Measurements from ENCODE around the gene OPHN1. TPM values are rescaled to one million over a fixed set of nuclear protein-coding genes. Genes with fewer than 3 reads are reported as not detected.

OPHN1 gene
- total RNA-seq, 1 experiment from 2014 or later = 4.6 TPM

DNA sequence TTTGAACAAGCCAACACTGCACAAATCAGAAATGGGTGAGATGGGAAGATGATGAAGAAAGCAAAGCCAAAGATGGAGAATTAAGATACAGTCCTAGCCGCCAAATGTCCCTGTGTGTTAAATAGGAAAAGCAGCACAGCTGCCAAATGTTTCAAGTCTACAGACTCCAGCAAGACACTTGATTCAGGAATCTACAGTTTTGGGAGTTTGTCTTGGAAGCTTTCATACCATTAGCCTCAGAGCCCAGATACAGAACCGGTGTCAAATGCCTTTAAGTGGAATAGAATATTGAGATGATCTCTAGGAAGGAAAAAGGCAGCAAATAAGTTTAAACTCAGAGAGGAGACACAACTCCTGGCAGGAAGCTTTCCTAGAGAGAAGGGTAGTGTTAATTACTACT lies 30.3 kb downstream of the OPHN1 start:
- Mint-ChIP-seq H3K4me3 (ENCODE audit: unreplicated experiment) (no peak overlapping the region), H3K9me3 (ENCODE audit: unreplicated experiment) (no peaks in the 10 kb centered on the region), H3K27ac (ENCODE audit: unreplicated experiment) (no peak overlapping the region), H3K4me1 (ENCODE audit: low read depth, unreplicated experiment) (peaks cover 11% of the 10 kb centered on the region), H3K36me3 (ENCODE audit: insufficient read depth, unreplicated experiment) (no peaks in the 10 kb centered on the region), H3K27me3 (ENCODE audit: insufficient read depth, unreplicated experiment) (no peaks in the 10 kb centered on the region)
- no peaks in the 10 kb centered on the region for H3K36me3 ChIP-seq (ENCODE audit: control insufficient read depth, insufficient read depth, low read length)
- no peak overlapping the region for H3K4me3 ChIP-seq (ENCODE audit: low read depth, low read length)
- intact Hi-C loops (cut with micrococcal nuclease; ENCODE audit: unreplicated experiment) = no loop called here
- TF ChIP-seq, protein P1, sequence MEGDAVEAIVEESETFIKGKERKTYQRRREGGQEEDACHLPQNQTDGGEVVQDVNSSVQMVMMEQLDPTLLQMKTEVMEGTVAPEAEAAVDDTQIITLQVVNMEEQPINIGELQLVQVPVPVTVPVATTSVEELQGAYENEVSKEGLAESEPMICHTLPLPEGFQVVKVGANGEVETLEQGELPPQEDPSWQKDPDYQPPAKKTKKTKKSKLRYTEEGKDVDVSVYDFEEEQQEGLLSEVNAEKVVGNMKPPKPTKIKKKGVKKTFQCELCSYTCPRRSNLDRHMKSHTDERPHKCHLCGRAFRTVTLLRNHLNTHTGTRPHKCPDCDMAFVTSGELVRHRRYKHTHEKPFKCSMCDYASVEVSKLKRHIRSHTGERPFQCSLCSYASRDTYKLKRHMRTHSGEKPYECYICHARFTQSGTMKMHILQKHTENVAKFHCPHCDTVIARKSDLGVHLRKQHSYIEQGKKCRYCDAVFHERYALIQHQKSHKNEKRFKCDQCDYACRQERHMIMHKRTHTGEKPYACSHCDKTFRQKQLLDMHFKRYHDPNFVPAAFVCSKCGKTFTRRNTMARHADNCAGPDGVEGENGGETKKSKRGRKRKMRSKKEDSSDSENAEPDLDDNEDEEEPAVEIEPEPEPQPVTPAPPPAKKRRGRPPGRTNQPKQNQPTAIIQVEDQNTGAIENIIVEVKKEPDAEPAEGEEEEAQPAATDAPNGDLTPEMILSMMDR (IDR thresholded peaks at IDR 0.05; ENCODE audit: insufficient read depth in 1 of 2, low read depth in 1 of 2, low read length in 1 of 2, severe bottlenecking in 1 of 2, unreplicated experiment in 1 of 2) = no peak
- no peaks in the 10 kb centered on the region for H3K27me3 ChIP-seq (replicated peaks; ENCODE audit: control insufficient read depth, insufficient read depth, low read length)
- CTCF ChIA-PET = no interaction called here
- BruUV-seq (replicated peaks) = no TSS peak
- DNase-seq = no peak
- H3K9me3 ChIP-seq = no peaks in the 10 kb centered on the region
- 0 out of 2 replicates have a peak, but pooled peaks cover 11% of the 10 kb centered on the region for H3K4me1 ChIP-seq
- POLR2A ChIA-PET = no interaction called here

DNA sequence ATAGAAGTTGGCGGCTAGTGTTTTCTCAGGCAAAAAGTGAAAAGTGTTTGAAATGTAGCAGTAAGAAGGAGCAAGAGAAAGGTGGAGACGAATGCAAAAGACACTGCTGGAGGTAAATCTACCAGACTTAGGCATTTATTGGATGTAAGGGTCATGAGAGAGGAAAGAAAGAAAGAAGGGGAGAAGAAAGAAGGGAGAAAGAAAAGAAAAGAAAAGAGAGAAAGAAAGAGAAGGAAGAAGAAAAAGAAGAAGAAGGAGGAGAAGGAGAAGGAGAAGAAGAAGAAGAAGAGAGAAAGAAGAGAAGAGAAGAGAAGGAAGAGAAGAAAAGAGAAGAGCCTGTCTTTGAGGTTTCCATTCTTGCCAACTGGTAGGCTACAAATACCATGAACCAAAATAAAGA lies 31.2 kb downstream of the OPHN1 start:
- H3K4me3 Mint-ChIP-seq (ENCODE audit: unreplicated experiment) = no peak overlapping the region
- no peak overlapping the region for H3K27ac Mint-ChIP-seq (ENCODE audit: unreplicated experiment)
- Histone ChIP-seq H3K36me3 (ENCODE audit: control insufficient read depth, insufficient read depth, low read length) (no peaks in the 10 kb centered on the region), H3K27me3 (replicated peaks; ENCODE audit: control insufficient read depth, insufficient read depth, low read length) (no peaks in the 10 kb centered on the region), H3K9me3 (no peaks in the 10 kb centered on the region), H3K4me3 (ENCODE audit: low read depth, low read length) (no peak overlapping the region), H3K4me1 (0 out of 2 replicates have a peak, but pooled peaks cover 11% of the 10 kb centered on the region)
- POLR2A ChIA-PET = no interaction called here
- CTCF ChIA-PET = no interaction called here
- no TSS peak for BruUV-seq (replicated peaks)
- DNase-seq = no peak
- H3K4me1 Mint-ChIP-seq (ENCODE audit: low read depth, unreplicated experiment) = peaks cover 11% of the 10 kb centered on the region
- TF ChIP-seq, protein P1 (IDR thresholded peaks at IDR 0.05; ENCODE audit: insufficient read depth in 1 of 2, low read depth in 1 of 2, low read length in 1 of 2, severe bottlenecking in 1 of 2, unreplicated experiment in 1 of 2) = no peak
- no peaks in the 10 kb centered on the region for H3K36me3 Mint-ChIP-seq (ENCODE audit: insufficient read depth, unreplicated experiment)
- intact Hi-C loops (cut with micrococcal nuclease; ENCODE audit: unreplicated experiment) = no loop called here
- no peaks in the 10 kb centered on the region for H3K27me3 Mint-ChIP-seq (ENCODE audit: insufficient read depth, unreplicated experiment)
- no peaks in the 10 kb centered on the region for H3K9me3 Mint-ChIP-seq (ENCODE audit: unreplicated experiment)

DNA sequence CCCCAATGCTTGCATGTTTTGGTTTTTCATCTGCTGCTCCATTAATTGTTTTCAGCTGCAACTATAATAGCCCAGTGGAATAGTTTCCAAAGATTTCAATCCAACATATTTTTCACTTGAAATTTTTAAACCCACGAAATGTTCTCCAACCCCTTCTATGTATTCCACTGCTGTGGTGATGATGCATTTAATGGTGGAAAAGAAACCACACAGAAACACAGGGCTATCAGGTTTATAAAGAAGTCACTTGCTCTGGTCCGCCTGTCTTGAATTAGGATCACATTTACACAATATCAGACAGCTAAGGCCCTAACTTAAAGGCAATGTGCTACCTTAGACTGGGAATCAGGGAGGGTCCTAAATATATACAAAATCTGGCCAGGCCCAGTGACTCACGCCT lies 35.0 kb downstream of the OPHN1 start:
- intact Hi-C loops (cut with micrococcal nuclease; ENCODE audit: unreplicated experiment) = no loop called here
- Histone ChIP-seq H3K27me3 (replicated peaks; ENCODE audit: control insufficient read depth, insufficient read depth, low read length) (no peaks in the 10 kb centered on the region), H3K4me3 (ENCODE audit: low read depth, low read length) (no peak overlapping the region), H3K36me3 (ENCODE audit: control insufficient read depth, insufficient read depth, low read length) (no peaks in the 10 kb centered on the region), H3K9me3 (no peaks in the 10 kb centered on the region), H3K4me1 (0 out of 2 replicates have a peak, but pooled peaks cover 11% of the 10 kb centered on the region)
- no peak overlapping the region for H3K27ac Mint-ChIP-seq (ENCODE audit: unreplicated experiment)
- TF ChIP-seq, protein P1 (IDR thresholded peaks at IDR 0.05; ENCODE audit: insufficient read depth in 1 of 2, low read depth in 1 of 2, low read length in 1 of 2, severe bottlenecking in 1 of 2, unreplicated experiment in 1 of 2) = no peak
- ChIA-PET POLR2A (no interaction called here), CTCF (no interaction called here)
- no TSS peak for BruUV-seq (replicated peaks)
- peaks cover 11% of the 10 kb centered on the region for H3K4me1 Mint-ChIP-seq (ENCODE audit: low read depth, unreplicated experiment)
- no peaks in the 10 kb centered on the region for H3K27me3 Mint-ChIP-seq (ENCODE audit: insufficient read depth, unreplicated experiment)
- H3K4me3 Mint-ChIP-seq (ENCODE audit: unreplicated experiment) = no peak overlapping the region
- H3K36me3 Mint-ChIP-seq (ENCODE audit: insufficient read depth, unreplicated experiment) = peaks cover 5% of the 10 kb centered on the region
- H3K9me3 Mint-ChIP-seq (ENCODE audit: unreplicated experiment) = no peaks in the 10 kb centered on the region
- no peak for DNase-seq
